SK-N-SH treated with all-trans-retinoic acid at 6 μM for 48 hours (cell line): ENCODE results near the gene CD46.

Source experiments
- ATAC-seq: fragments of 200-7000 bp; cut with Tn5 transposase; 3 replicates; pipeline ENCODE4 v1.9.1; 2020; ENCODE audit warnings: mild to moderate bottlenecking, moderate library complexity
- ARNTL ChIP-seq: fragments of 450-650 bp; formaldehyde crosslinking; IDR thresholded peaks from 2 replicates; pipeline ENCODE4 v1.5.0; 2020; ENCODE audit warnings: low read depth, mild to moderate bottlenecking, moderate library complexity, borderline replicate concordance
- BACH2 ChIP-seq: fragments of 250-450 bp; sonication (Bioruptor Pico); IDR thresholded peaks from 2 replicates; pipeline ENCODE4 v1.9.0; 2021; ENCODE audit warnings: mild to moderate bottlenecking, borderline replicate concordance
- CSDC2 ChIP-seq: fragments of 250-450 bp; sonication (Bioruptor Pico); IDR thresholded peaks from 2 replicates; pipeline ENCODE4 v1.5.0; 2020; ENCODE audit warnings: mild to moderate bottlenecking, moderate library complexity
- ESRRG ChIP-seq: fragments of 250-450 bp; sonication (Bioruptor Pico); IDR thresholded peaks from 2 replicates; pipeline ENCODE4 v1.6.1; 2021; ENCODE audit warnings: mild to moderate bottlenecking
- GLIS3 ChIP-seq: fragments of 250-450 bp; sonication (Bioruptor Pico); IDR thresholded peaks from 2 replicates; pipeline ENCODE4 v1.5.0; 2020; ENCODE audit warnings: mild to moderate bottlenecking, moderate library complexity
- ISL1 ChIP-seq: fragments of 250-450 bp; sonication (Bioruptor Pico); IDR thresholded peaks from 2 replicates; pipeline ENCODE4 v2.1.2; 2022; ENCODE audit warnings: mild to moderate bottlenecking, moderate library complexity
- PPARA ChIP-seq: fragments of 250-450 bp; sonication (Bioruptor Pico); IDR thresholded peaks from 2 replicates; pipeline ENCODE4 v1.5.0; 2020; ENCODE audit warnings: mild to moderate bottlenecking, borderline replicate concordance
- SNAI2 ChIP-seq: fragments of 250-450 bp; sonication (Bioruptor Pico); IDR thresholded peaks from 2 replicates; pipeline ENCODE4 v1.5.0; 2020; ENCODE audit warnings: mild to moderate bottlenecking, moderate library complexity
- TCF4 ChIP-seq: fragments of 250-450 bp; sonication (Bioruptor Pico); IDR thresholded peaks from 2 replicates; pipeline ENCODE4 v1.8.0; 2021; ENCODE audit warnings: mild to moderate bottlenecking, moderate library complexity, borderline replicate concordance
- TOX ChIP-seq: fragments of 250-450 bp; sonication (Bioruptor Pico); IDR thresholded peaks from 2 replicates; pipeline ENCODE4 v1.8.0; 2021; ENCODE audit warnings: mild to moderate bottlenecking, moderate library complexity, borderline replicate concordance
- TSHZ2 ChIP-seq: fragments of 250-450 bp; sonication (Bioruptor Pico); IDR thresholded peaks from 2 replicates; pipeline ENCODE4 v1.5.0; 2020; ENCODE audit warnings: mild to moderate bottlenecking, moderate library complexity
- ZC3H10 ChIP-seq: fragments of 250-450 bp; sonication (Bioruptor Pico); IDR thresholded peaks from 2 replicates; pipeline ENCODE4 v1.5.1; 2021; ENCODE audit warnings: mild to moderate bottlenecking, moderate library complexity
- ZFP3 ChIP-seq: fragments of 250-450 bp; sonication (Bioruptor Pico); IDR thresholded peaks from 2 replicates; pipeline ENCODE4 v1.5.0; 2020; ENCODE audit warnings: mild to moderate bottlenecking, moderate library complexity
- ZFP30 ChIP-seq: fragments of 450-650 bp; formaldehyde crosslinking; IDR thresholded peaks from 2 replicates; pipeline ENCODE4 v1.5.0; 2022; ENCODE audit warnings: mild to moderate bottlenecking, moderate library complexity
- ZNF565 ChIP-seq: fragments of 450-650 bp; formaldehyde crosslinking; conservative IDR thresholded peaks from 2 replicates; pipeline ENCODE4 v1.5.0; 2020; ENCODE audit warnings: low read depth, mild to moderate bottlenecking, moderate library complexity
- ZNF70 ChIP-seq: fragments of 450-650 bp; formaldehyde crosslinking; IDR thresholded peaks from 2 replicates; pipeline ENCODE4 v1.5.0; 2020; ENCODE audit warnings: mild to moderate bottlenecking, moderate library complexity
- ZNF8 ChIP-seq: fragments of 450-650 bp; formaldehyde crosslinking; IDR thresholded peaks from 2 replicates; pipeline ENCODE4 v1.5.0; 2020; ENCODE audit warnings: mild to moderate bottlenecking, moderate library complexity
- TF ChIP-seq, protein P1 (sequence below): fragments of 250-450 bp; sonication (Bioruptor Pico); IDR thresholded peaks from 2 replicates; pipeline ENCODE4 v1.8.0; 2020; ENCODE audit warnings: mild to moderate bottlenecking, moderate library complexity, borderline replicate concordance
- TF ChIP-seq, protein P2 (sequence below): fragments of 250-450 bp; sonication (Bioruptor Pico); IDR thresholded peaks from 2 replicates; pipeline ENCODE4 v1.8.0; 2021; ENCODE audit warnings: low read depth, mild to moderate bottlenecking, moderate library complexity, borderline replicate concordance
- TF ChIP-seq, protein P3 (sequence below): fragments of 250-450 bp; sonication (Bioruptor Pico); IDR thresholded peaks from 2 replicates; pipeline ENCODE4 v1.5.1; 2020; ENCODE audit warnings: low read depth, mild to moderate bottlenecking, moderate library complexity

Gene CD46

DNA sequence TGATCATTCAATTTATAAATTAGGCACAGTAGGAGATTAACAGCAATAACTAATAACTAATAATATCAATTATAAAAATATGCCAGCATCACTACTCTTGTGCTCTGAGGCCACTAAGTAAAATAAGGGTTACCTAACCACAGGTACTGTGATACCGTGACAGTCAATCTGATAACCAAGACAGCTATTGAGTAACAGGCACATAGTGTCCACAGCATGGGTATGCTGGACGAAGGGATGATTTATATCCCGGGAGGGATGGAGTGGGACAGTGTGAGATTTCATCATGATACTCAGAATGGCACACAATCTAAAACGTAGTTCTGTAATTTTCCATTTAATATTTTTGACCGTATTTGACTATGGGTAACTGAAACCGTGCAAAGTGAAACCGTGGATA, 39.4 kb downstream of the CD46 start:
- TF ChIP-seq ARNTL (CRISPR knock-in tag), result no peak
- TF ChIP-seq TSHZ2 (CRISPR knock-in tag), result no peak
- no peak for TF ChIP-seq PPARA (CRISPR knock-in tag)
- ATAC-seq, result no peak

DNA sequence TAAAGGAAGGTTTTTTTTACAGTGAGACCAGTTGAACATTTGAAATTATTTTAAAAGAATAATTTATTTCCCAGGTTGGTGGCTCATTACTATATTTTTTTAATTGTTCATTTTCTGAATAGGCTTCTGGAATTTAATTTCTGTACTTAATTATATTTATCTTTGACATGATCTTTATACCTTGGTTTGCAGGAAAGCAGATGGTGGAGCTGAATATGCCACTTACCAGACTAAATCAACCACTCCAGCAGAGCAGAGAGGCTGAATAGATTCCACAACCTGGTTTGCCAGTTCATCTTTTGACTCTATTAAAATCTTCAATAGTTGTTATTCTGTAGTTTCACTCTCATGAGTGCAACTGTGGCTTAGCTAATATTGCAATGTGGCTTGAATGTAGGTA, 41.5 kb downstream of the CD46 start:
- ATAC-seq, result no peak
- TF ChIP-seq ZNF8 (CRISPR knock-in tag) (no peak), SNAI2 (CRISPR knock-in tag) (no peak), ZC3H10 (no peak), ISL1 (CRISPR knock-in tag) (no peak), PPARA (CRISPR knock-in tag) (no peak), TSHZ2 (CRISPR knock-in tag) (no peak), ZNF565 (CRISPR knock-in tag) (no peak), BACH2 (no peak), ZNF70 (CRISPR knock-in tag) (no peak), ZFP3 (CRISPR knock-in tag) (no peak), CSDC2 (CRISPR knock-in tag) (no peak), ESRRG (CRISPR knock-in tag) (no peak), TOX (CRISPR knock-in tag) (no peak), ZFP30 (CRISPR knock-in tag) (no peak), GLIS3 (CRISPR knock-in tag) (no peak), TCF4 (CRISPR knock-in tag) (no peak)
- TF ChIP-seq, protein P1, sequence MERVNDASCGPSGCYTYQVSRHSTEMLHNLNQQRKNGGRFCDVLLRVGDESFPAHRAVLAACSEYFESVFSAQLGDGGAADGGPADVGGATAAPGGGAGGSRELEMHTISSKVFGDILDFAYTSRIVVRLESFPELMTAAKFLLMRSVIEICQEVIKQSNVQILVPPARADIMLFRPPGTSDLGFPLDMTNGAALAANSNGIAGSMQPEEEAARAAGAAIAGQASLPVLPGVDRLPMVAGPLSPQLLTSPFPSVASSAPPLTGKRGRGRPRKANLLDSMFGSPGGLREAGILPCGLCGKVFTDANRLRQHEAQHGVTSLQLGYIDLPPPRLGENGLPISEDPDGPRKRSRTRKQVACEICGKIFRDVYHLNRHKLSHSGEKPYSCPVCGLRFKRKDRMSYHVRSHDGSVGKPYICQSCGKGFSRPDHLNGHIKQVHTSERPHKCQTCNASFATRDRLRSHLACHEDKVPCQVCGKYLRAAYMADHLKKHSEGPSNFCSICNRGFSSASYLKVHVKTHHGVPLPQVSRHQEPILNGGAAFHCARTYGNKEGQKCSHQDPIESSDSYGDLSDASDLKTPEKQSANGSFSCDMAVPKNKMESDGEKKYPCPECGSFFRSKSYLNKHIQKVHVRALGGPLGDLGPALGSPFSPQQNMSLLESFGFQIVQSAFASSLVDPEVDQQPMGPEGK (CRISPR knock-in tag), result no peak
- TF ChIP-seq, protein P2, sequence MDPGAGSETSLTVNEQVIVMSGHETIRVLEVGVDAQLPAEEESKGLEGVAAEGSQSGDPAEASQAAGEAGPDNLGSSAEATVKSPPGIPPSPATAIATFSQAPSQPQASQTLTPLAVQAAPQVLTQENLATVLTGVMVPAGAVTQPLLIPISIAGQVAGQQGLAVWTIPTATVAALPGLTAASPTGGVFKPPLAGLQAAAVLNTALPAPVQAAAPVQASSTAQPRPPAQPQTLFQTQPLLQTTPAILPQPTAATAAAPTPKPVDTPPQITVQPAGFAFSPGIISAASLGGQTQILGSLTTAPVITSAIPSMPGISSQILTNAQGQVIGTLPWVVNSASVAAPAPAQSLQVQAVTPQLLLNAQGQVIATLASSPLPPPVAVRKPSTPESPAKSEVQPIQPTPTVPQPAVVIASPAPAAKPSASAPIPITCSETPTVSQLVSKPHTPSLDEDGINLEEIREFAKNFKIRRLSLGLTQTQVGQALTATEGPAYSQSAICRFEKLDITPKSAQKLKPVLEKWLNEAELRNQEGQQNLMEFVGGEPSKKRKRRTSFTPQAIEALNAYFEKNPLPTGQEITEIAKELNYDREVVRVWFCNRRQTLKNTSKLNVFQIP (CRISPR knock-in tag), result no peak
- TF ChIP-seq, protein P3, sequence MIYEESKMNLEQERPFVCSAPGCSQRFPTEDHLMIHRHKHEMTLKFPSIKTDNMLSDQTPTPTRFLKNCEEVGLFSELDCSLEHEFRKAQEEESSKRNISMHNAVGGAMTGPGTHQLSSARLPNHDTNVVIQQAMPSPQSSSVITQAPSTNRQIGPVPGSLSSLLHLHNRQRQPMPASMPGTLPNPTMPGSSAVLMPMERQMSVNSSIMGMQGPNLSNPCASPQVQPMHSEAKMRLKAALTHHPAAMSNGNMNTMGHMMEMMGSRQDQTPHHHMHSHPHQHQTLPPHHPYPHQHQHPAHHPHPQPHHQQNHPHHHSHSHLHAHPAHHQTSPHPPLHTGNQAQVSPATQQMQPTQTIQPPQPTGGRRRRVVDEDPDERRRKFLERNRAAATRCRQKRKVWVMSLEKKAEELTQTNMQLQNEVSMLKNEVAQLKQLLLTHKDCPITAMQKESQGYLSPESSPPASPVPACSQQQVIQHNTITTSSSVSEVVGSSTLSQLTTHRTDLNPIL (CRISPR knock-in tag), result no peak

DNA sequence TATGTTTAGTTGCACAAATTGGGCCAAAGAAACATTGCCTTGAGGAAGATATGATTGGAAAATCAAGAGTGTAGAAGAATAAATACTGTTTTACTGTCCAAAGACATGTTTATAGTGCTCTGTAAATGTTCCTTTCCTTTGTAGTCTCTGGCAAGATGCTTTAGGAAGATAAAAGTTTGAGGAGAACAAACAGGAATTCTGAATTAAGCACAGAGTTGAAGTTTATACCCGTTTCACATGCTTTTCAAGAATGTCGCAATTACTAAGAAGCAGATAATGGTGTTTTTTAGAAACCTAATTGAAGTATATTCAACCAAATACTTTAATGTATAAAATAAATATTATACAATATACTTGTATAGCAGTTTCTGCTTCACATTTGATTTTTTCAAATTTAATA, 43.0 kb downstream of the CD46 start:
- TF ChIP-seq SNAI2 (CRISPR knock-in tag), result no peak
- TF ChIP-seq, protein P3 (CRISPR knock-in tag), result no peak
- TF ChIP-seq, all 23 proteins: peak for 0
- no peak for ATAC-seq
